Activated CD4-positive, alpha-beta T cell treated with anti-CD3 and anti-CD28 coated beads for 4 hours (primary cell): Measurements from ENCODE around the gene NELFA.
"Not testable (repeated sequence)": the region's sequence is repeated elsewhere in the genome, so short reads cannot be mapped to it uniquely, and the experiment has no call there.

ENCODE experiments used
- DNase-seq, 2 donors: peaks; one replicate each; pipeline ENCODE4 v3.0.0-alpha.2; 2020

The NELFA gene

GRCh38 chr4:1993718-1994516, 14.9 kb downstream of the NELFA start:
- DNase-seq: not testable (repeated sequence)

GRCh38 chr4:1993169-1993516, 15.6 kb downstream of the NELFA start:
- no peak for DNase-seq

DNA sequence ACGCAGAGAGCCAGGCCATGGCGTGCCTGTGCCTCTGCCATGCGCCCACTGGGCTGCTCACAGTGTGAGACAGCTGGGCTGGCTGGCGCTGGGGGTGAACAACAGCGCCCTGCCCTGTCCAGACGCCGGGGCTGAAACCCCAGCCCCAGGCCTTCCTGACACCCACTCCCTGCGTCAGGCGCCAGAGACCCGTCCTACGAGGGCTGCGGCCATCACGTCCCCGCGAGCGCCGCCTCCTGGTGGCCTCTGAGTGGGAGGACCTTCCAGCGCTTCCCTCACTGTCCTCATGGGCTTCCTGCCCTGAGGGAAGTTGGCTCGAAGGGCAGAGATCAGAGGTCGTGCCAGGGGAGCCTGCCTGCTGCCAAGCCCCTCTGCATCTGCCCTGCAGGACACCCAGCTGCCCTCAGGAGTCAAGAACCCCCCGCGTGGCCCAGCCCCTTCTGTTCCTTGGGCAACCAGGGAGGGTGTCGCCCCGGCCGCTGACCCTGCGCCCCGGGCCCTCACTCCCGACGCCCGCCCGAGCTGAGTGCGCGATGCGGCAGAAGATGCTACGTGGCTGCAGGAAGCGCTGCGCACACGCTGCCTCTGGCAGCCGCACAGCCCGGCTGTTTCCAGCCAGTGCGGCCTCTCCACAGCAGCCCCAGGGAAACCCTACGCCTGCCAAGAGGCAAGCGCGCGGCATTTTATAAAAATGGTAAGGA, 16.2 kb downstream of the NELFA start:
- no peak for DNase-seq

- DNase-seq: no peak
Observed at GRCh38 chr4:1991596-1992434, 17.0 kb downstream of the NELFA start.

DNA sequence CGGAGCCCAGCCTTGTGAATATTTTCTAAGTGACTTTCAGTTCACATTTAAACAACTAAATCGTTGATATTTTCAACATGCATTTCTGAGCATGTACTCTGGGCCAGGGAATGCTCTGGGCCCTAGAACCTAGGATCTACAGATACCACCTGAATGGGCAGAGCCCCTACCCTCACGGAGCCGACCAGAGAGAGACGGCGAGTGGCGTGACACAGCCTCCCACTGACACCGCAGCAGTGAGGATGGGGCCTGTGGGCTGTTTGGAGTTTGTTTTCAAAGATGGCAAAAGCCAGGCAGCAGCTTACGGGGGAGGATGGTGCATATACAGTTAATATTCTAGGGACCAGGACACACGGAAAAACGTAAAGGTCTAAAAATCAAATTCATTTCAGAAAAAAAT, 17.7 kb downstream of the NELFA start:
- DNase-seq: no peak

- no peak for DNase-seq
Observed at GRCh38 chr4:1990676-1991075, 18.1 kb downstream of the NELFA start.

DNA sequence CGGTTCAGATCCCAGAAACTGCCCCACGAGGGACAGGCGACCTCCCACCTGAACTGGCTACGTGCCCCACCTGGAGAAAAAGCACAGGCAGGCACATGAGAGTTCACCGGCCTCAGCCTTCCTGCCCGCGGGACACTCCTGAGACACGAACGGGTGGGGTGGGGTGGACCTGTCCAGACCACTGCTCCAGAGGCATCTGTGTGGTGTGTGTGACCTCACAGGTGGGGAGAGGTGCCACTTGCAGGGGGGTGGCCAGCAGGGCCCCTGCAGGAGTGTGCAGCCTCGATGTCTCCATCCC, 18.5 kb downstream of the NELFA start:
- DNase-seq: no peak

- no peak for DNase-seq
Observed at GRCh38 chr4:1989533-1990347, 19.0 kb downstream of the NELFA start.

GRCh38 chr4:1988327-1988724, 20.4 kb downstream of the NELFA start:
- DNase-seq: no peak

- DNase-seq: no peak
Observed at GRCh38 chr4:1987721-1988326, 20.9 kb downstream of the NELFA start.

- no peak for DNase-seq
Observed at GRCh38 chr4:1987296-1987695, 21.5 kb downstream of the NELFA start.

DNA sequence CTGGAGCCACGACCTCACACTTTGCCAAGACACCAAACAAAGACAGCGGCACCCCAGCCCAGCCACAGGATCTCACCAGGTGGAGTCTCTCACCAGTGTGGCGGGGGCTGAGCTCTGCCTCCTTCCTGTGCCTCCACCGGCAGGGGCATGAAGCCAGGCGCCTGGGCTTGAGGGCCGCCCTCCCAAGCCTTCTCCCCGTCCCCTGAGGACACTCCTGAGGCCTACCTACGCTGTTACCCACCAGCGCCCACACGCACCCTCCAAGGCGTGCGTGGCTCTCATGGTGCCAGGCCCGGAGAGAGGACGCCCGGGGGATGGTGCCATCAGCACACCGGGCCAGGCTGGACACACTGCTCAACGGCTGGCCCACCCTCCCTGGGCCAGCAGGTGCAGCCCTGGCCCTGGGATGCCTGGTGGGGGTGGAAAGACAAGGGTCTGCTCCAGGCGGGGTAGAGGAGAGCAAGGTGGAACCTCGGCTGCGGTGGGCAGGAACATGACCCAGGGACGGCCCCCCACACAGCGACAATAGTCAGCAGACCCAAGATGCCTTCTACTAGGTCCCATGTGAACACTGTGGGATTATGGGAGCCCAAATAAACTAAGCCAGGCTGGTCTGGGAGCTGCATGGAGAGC, 22.1 kb downstream of the NELFA start:
- DNase-seq: no peak

- DNase-seq: no peak
Observed at GRCh38 chr4:1985780-1986577, 22.8 kb downstream of the NELFA start.

GRCh38 chr4:1985294-1985693, 23.5 kb downstream of the NELFA start:
- DNase-seq: no peak

GRCh38 chr4:1984406-1985191, 24.2 kb downstream of the NELFA start:
- DNase-seq: no peak

GRCh38 chr4:1983846-1984405, 24.8 kb downstream of the NELFA start:
- no peak for DNase-seq

DNA sequence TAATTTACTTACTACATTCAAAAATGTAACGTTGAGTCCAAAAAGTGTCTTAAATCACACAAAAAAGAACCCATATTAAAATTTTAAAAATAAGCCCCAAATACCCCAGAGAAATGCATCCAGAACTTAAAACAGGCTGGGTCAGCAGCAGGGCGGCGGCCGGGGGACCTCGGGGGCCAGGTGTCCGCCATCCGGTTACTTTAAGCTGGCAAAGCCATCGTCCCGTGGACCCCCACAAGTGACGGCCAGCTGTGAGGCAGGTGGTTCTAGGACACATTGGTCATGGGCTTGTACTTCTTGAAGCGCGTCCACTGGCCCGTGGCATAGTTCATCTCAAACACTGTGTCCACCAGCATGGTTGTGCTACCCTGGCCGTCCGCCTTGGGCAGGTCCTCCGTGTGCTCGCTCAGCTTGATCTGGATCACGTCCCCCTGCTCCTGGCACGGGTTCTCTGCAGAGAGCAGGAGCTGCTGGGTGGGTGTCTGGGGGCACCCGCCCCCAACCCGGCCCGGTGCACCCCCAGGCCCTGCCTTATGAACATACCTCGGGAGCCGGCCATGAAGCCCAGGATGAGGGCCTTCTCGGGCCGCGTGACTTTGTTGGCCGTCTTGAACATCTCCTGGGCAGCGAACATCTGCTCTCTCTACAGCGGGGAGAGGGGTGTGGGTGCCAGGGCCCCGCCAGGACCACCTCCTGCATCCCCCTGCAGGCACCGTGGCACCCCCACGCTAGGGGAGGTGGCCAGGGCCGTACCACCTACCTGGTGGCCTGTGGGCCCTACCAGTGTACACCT, 25.5 kb downstream of the NELFA start:
- no peak for DNase-seq

DNA sequence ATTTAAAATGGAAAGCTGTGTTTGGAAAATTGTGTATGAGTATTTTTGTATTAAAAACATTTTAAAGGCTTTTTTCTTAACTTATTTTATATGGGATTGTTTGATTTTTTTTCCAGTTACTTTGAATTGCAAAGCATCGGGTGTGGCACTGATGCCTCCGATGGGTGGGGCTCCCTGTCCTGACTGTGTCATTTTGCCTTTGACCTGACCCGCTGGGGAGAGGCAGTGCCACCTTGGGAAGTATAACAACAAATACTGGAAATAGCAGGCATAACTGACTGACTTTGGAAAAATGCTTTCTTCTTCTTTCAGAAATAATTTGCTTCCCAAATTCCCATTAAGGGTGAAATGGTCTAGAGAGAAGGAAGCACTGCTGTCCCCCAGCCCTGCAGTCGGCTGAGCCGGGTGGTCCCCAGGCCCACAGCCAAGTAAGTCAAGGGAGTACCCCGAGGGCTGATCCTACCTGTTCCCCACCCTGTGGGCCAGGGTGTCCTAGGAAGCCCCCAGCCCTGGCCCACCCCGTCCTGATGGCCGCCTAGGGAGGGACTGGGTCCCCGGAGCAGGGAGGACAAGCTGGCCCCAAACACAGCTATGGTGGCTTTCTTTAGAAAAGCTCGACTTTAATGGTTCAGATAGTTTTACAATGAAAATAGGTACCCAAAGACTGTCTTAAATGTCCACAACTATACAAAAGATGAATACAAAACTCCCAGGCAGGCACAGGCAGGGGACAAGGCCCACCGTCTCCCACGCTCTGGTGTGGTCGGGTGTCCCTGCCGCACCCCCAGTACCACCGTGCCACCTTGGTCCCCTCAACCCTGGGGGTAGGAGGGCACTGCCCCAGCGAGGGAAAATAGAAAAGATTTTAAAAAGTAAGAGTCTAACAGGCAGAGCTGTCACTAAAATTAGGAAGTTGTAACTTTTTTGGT, 26.4 kb downstream of the NELFA start:
- DNase-seq: no peak
